Measurements from ENCODE around the gene GPANK1.

GPANK1 gene

GRCh38 chr6:31657406-31658157 lies 7.2 kb downstream of the GPANK1 start (continued):
- TF ChIP-seq ZNF600 (tag by site-specific recombination; IDR thresholded peaks at IDR 0.05), result peak; percentile 70
- TF ChIP-seq ZNF174 (tag by site-specific recombination; IDR thresholded peaks at IDR 0.05), result no peak
- no peak for TF ChIP-seq ZNF112 (tag by site-specific recombination; IDR thresholded peaks at IDR 0.05)
- TF ChIP-seq ZNF610 (tag by site-specific recombination; IDR thresholded peaks at IDR 0.05; ENCODE audit: borderline replicate concordance), result no peak
- TF ChIP-seq PRDM10 (tag by site-specific recombination; IDR thresholded peaks at IDR 0.05), result peak; percentile 84
- no peak for TF ChIP-seq ZBTB1 (tag by site-specific recombination; IDR thresholded peaks at IDR 0.05)
- TF ChIP-seq RBAK (tag by site-specific recombination; IDR thresholded peaks at IDR 0.05), result no peak
- no peak for TF ChIP-seq ZNF350 (tag by site-specific recombination; IDR thresholded peaks at IDR 0.05)
- TF ChIP-seq ZNF423 (tag by site-specific recombination; IDR thresholded peaks at IDR 0.05), result no peak
- no peak for TF ChIP-seq ZNF621 (tag by site-specific recombination; IDR thresholded peaks at IDR 0.05)
- TF ChIP-seq HIC1 (tag by site-specific recombination; IDR thresholded peaks at IDR 0.05), result no peak
- TF ChIP-seq GLI4 (tag by site-specific recombination; IDR thresholded peaks at IDR 0.05), result no peak
- no peak for TF ChIP-seq ZIC2 (tag by site-specific recombination; IDR thresholded peaks at IDR 0.05)
- no peak for TF ChIP-seq ZNF596 (tag by site-specific recombination; IDR thresholded peaks at IDR 0.05)
- TF ChIP-seq ZNF660 (tag by site-specific recombination; IDR thresholded peaks at IDR 0.05), result no peak
- TF ChIP-seq ZFP37 (tag by site-specific recombination; IDR thresholded peaks at IDR 0.05), result no peak
- no peak for TF ChIP-seq ZNF416 (tag by site-specific recombination; IDR thresholded peaks at IDR 0.05)
- no peak for TF ChIP-seq ZSCAN16 (tag by site-specific recombination; IDR thresholded peaks at IDR 0.05)
- TF ChIP-seq ZNF175 (tag by site-specific recombination; IDR thresholded peaks at IDR 0.05), result no peak
- TF ChIP-seq ZNF629 (tag by site-specific recombination; IDR thresholded peaks at IDR 0.05), result peak; percentile 96
- TF ChIP-seq ZNF223 (tag by site-specific recombination; IDR thresholded peaks at IDR 0.05), result no peak
- TF ChIP-seq ZNF155 (tag by site-specific recombination; IDR thresholded peaks at IDR 0.05), result no peak
- no peak for TF ChIP-seq ZNF558 (tag by site-specific recombination; IDR thresholded peaks at IDR 0.05)
- TF ChIP-seq ZNF366 (tag by site-specific recombination; conservative IDR thresholded peaks at IDR 0.05), result peak; percentile 63
- TF ChIP-seq HOXD13 (CRISPR knock-in tag; IDR thresholded peaks at IDR 0.05; ENCODE audit: borderline replicate concordance), result 0 out of 2 replicates have a peak, but pooled peaks have one; percentile 17
- TF ChIP-seq ZBTB20 (tag by site-specific recombination; IDR thresholded peaks at IDR 0.05), result no peak
- TF ChIP-seq ZNF837 (tag by site-specific recombination; IDR thresholded peaks at IDR 0.05), result no peak
- no peak for TF ChIP-seq ZNF2 (tag by site-specific recombination; IDR thresholded peaks at IDR 0.05)
- TF ChIP-seq, protein P1, sequence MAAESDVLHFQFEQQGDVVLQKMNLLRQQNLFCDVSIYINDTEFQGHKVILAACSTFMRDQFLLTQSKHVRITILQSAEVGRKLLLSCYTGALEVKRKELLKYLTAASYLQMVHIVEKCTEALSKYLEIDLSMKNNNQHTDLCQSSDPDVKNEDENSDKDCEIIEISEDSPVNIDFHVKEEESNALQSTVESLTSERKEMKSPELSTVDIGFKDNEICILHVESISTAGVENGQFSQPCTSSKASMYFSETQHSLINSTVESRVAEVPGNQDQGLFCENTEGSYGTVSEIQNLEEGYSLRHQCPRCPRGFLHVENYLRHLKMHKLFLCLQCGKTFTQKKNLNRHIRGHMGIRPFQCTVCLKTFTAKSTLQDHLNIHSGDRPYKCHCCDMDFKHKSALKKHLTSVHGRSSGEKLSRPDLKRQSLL (tag by site-specific recombination; IDR thresholded peaks at IDR 0.05), result no peak
- TF ChIP-seq, protein P2, sequence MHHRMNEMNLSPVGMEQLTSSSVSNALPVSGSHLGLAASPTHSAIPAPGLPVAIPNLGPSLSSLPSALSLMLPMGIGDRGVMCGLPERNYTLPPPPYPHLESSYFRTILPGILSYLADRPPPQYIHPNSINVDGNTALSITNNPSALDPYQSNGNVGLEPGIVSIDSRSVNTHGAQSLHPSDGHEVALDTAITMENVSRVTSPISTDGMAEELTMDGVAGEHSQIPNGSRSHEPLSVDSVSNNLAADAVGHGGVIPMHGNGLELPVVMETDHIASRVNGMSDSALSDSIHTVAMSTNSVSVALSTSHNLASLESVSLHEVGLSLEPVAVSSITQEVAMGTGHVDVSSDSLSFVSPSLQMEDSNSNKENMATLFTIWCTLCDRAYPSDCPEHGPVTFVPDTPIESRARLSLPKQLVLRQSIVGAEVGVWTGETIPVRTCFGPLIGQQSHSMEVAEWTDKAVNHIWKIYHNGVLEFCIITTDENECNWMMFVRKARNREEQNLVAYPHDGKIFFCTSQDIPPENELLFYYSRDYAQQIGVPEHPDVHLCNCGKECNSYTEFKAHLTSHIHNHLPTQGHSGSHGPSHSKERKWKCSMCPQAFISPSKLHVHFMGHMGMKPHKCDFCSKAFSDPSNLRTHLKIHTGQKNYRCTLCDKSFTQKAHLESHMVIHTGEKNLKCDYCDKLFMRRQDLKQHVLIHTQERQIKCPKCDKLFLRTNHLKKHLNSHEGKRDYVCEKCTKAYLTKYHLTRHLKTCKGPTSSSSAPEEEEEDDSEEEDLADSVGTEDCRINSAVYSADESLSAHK (tag by site-specific recombination; IDR thresholded peaks at IDR 0.05), result no peak
- TF ChIP-seq ZNF449 (tag by site-specific recombination; IDR thresholded peaks at IDR 0.05), result no peak

Measured in HEK293 (cell line).